Stimulated activated CD4-positive, alpha-beta T cell treated with anti-CD3 and anti-CD28 coated beads, Interleukin-1b, Interleukin-23, amount 100 ng/mL, for 24 hours (primary cell): ENCODE measurements around the gene KRT4.

Experiments
- DNase-seq, 4 experiments: peaks; one replicate each; pipeline ENCODE4 v3.0.0-alpha.2; 2020; ENCODE audit warnings: low read depth in 4 of 4, low spot score in 1 of 4

Gene KRT4

DNA sequence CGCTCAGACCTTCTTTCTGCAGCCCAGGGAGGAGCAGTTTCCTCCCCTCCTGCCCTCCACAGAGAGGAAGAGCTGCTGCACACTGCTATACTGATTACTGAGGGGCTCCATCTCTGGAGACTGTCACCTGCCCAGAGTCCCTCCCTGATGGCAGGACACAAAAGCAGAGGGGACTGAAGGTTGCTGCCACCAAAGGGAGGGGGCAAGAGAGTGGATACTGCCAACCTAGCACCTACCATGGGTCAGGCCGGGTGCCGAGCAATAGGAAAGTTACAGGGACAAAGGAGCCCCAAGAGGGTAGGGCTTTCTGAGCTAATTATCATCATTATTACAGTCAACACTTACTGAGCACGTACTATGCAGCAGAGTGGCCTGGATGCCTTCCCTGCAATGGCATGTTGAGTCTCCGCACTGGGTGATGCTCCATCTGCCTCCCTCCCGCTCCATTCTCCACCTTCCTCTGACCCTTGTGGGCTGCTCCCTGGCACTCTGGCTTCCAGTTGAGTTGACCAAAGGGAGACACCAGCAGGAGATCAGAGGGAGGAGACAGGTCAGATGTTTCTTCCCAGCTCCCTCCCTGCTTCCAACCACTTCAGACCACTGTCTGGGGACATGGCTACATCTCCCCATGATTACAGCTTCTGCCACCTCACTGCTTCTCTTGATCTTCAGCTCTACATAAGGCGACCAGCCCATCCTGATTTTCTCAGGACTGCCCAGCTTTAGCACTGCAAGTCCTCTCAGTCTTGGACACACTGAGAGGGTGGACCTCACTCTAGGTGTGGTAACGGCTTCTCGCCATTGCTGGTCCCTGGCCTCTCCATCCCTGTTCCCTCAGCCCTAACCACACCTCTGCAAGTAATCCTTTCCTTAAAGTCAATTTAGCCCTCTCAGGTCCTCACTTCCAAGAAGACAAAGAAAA, 22.8 kb upstream of the KRT4 start:
- no peak for DNase-seq

DNA sequence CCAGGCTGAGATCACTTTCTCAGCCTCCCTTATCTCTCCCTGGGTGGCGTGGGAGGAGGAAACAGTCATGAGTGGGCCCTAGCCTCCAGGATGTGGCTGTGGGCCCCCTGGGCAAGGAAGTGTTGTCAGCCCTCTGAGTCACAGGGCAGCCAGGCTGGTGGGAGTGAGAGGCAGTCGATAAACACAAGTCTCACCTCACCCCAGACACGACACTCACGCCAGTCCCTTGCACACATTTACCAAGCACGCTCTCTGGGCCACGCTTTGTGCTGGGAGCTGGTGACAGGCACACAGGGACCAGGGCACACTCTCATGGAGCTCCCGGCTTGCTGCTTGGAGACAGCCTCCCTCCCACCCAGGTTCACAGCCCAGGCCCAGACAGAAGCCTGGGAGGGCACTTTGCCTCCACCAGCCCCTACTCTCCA, 22.1 kb upstream of the KRT4 start:
- peak; percentile 13 to 43 (median 19) for DNase-seq

DNA sequence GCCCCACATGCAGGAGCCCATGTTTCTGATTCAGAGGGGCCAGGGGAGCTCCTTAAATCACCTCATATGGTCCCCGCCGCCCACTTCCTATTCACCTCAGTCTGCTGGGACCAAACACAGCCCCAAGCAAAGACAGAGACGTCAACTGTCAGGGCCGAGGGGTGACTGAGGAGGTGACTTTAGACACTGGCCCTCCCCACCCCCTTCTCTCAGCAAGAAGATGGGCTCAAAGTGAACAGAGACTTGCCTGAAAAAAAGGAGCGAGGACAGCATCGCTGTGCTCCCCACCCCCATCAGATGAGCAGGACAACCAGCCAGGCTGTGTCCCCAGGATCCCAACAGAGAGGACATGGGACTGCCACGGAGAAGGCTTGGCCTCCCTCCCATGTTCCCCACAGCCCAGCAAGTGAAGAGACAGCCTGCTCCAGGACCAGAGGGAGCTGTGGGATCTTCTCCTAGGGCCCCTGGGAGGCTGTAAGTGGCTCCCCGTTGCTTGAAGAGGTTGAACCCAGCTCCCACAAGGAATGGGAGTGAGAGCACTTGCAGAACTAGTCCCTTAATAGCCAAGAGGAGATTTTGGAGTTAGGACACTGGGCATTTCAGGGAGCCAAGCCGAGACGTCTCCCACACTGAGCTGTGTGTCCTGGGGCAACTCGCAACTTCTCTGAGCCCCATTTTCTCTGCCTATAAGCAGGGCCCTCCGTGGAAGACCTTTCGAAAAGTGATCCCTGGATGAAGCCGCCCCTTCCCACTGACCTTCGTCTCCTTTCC, 21.5 kb upstream of the KRT4 start:
- no peak for DNase-seq

DNA sequence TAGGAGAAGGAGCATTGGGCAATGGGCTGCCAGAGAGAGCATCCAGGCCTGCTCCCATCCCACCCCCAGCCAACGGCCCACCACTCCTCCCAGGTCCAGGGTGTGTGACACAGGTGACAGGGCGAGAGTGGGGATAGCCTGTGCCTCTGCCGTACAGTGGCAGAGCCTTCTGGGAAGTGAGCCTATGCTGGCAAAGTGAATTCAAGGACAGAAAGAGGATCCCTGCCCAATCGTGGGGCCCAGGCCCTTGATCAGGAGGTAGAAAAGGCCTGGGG, 20.7 kb upstream of the KRT4 start:
- DNase-seq, result no peak

GRCh38 chr12:52833922-52834726, 20.2 kb upstream of the KRT4 start, which contains the start of gene KRT79:
KRT79 (minus strand) TSS chr12:52834311; CDS start chr12:52834260, 51 bp downstream.
- DNase-seq, result no peak

GRCh38 chr12:52832985-52833905, 19.3 kb upstream of the KRT4 start:
- no peak for DNase-seq

DNA sequence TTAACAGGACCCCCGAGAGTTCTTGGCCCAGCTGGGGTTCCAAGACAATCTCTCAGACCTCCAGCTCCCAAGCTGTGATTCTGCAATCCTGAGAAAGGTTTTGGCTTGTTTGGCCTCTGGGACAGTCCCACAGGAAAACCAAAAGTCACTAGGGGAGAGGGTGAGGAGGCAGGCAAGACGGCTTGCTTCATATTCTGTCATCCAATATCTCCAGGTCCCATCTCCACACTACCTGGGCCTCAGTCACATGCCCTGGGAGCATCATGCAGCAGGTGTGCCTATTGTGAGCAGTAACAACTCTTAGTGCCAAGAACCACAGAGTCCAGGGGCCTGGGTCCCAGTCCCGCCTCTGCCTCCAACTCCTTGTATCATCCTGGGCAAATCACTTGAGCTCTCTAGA, 18.5 kb upstream of the KRT4 start:
- DNase-seq, result no peak

DNA sequence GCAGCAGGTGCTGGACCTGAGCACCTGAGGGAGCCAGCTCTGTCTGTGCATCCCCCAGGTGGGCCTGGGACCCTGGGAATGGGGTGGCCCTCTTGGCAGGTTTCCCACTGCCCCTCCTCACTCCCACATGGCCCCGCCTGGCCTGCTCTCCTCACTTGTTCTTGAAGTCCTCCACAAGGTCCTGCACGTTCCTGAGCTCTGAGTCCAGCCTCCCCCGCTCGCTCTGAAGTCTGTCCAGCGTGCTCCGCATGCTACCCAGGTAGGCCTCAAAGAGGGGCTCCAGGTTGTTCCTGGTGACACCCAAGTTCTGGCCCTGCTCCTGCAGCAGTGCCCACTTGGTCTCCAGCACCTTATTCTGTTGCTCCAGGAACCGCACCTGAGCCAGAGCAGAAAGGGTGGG, 17.3 kb upstream of the KRT4 start:
- DNase-seq, result no peak

DNA sequence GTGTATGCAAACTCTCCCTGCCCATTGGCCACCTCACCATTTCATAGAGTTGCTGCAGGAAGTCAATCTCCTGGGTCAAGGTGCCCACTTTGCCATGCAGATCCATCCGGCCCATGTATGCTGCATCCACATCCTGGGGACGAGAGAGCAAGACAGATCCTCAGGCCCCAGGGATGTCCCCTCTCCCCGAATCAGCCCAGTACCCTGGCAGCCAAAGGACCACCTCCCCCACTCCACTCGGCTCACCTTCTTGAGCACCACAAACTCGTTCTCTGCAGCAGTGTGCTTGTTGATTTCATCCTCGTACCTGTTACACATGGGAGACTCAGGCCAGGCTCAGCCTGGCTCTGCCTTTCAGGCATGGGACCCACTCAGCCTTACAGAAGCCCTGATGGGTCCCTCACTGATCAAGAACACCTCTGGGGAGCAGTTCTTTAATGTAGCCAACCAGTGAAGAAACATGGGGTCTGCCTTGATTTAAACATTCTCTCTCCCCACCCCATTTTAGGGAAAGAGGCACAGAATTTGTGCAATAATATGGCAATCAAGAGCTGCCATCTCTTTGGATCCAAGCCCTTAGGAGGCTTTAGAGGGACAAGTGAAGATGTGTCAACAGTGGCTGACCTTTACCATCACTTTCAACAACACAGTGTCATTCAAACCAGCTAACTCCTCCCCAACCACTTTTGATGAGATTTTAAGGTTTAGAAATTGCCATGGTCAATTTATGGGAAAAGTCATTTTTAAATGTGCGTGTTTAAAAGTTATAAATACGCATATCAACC, 16.3 kb upstream of the KRT4 start:
- DNase-seq, result no peak

GRCh38 chr12:52828591-52829021, 14.7 kb upstream of the KRT4 start:
- DNase-seq, result no peak

GRCh38 chr12:52828156-52828555, 14.2 kb upstream of the KRT4 start:
- no peak for DNase-seq

DNA sequence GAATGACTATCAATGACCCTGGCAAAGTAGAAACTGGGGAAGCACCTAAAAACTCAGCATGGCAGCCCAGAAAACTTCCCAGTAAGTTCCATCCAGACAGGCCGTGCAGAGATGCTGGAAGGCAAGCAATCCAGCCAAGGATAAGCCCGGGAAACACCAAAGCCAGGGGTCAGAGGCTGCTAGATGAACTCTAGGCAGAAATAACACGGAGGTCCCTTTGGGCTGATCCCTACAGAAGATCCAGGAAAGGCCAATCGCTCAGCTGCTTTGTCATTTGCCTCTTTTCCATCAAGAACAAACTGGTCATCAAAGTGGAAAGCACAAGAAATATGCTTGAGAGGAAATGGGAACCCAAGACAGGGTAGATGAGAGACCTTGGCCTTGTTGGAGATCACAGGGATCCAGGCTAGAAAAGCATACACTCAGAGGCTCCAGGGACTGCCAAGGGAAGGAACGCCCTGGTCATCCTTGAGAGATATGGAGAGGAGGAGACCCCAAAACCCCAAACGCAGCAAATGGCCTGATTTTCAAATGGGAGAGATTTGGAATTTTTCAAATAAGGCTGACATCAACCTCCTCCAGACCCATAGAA, 13.7 kb upstream of the KRT4 start:
- DNase-seq, result no peak

DNA sequence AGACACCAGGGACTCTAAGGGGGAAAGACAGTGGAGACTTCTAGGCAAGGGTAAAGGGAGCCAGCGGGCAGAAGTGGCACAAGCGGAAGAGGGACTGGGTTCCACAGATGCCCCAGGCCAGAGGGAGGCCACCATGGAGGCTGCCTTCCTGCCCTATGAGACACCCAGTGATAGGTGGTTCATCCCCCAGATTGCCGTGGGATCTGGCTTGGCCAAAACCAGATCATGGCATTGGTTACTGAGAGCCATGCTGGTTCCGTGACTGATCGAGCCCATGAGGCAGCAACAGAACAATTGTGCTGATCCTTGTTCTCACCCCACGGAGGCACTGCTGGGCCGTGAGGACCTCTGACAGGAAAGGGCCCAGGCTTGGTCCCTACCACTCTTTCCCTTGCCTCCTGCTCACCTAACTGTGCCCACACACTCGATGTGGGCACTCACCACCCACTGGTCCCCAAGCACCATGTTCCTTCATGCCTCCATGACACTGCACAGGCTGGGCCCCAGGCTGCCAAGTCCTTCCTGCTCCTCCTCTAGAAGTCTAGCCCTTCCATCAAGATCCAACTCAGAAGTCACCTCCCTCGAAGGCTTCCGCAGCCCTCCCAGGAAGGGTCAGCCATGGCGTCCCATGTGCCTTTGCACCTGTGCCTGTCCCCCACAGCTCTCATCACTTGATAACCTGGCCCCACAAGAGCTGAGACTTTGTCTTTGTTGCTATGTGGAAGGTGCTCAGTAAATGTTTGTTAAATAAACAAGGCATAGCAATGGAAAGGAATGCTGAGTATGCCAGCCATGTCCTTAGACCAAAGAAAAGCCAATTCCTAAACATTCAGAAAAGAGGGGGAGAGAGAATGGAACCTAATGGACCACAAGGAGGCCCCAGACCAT, 12.9 kb upstream of the KRT4 start:
- no peak for DNase-seq

- no peak for DNase-seq
These were observed 12.0 kb upstream of the KRT4 start for GRCh38 chr12:52825961-52826360.

DNA sequence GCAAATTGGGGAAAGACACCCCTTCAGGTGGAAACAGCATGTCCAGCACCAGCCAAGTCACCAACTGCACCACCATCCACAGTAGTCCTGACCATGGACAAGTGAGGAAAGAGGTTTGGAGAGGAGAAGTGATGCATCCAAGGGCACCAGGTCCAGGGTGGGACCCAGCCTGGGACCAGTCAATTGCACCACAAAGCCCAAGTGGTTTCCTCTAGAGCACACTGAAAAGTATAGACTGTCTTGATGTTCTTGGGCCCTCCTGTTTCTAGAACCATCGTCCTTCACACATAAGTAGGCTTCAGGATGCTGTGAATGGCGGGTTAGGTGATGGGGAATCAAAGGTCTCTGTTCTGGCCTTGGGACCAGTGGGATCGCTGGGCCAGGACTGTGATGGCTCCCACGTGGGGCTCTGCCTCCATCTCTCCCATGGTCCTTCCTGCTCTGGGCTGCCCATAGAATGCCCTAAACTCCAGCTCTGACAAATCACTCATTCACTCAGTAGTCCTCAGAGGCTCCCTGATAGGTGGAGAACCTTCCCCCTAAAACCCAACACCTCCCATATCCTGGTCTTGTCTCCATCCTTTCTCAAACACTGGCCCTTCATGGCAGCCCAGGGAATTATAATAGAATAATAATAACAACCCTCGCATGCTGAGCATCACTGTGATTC, 11.0 kb upstream of the KRT4 start:
- DNase-seq, result no peak

DNA sequence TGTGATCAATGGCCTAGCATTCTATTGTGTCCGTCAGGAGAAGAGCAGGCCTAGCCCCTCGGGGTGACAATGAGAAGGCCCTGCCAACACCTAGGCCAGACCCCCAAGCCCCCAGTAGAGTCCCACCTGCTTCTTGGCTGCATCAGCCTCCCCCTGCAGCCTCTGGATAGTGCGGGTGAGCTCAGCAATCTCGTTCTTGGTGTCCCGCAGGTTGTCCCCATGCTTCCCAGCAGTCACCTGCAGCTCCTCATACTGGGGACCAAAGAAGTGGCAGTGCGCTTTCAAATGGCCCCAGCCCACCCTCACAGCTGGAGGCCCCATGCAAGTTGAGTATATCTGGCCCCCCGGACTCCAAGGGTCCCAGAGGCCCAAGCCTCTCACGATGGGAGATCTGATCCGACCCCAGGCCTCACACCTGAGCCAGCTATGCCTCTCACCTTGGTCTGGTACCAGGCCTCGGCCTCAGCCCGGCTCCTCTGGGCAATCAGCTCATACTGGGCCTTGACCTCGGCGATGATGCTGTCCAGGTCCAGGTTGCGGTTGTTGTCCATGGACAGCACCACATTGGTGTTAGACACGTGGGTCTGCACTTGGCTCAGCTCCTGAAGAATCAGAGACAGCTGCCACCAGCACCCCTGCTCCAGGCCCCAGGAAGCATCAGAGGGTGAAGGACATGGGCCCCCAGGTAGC, 10.0 kb upstream of the KRT4 start:
- no peak for DNase-seq
